ENCODE measurements around the gene CCDC85A.

CCDC85A gene

DNA sequence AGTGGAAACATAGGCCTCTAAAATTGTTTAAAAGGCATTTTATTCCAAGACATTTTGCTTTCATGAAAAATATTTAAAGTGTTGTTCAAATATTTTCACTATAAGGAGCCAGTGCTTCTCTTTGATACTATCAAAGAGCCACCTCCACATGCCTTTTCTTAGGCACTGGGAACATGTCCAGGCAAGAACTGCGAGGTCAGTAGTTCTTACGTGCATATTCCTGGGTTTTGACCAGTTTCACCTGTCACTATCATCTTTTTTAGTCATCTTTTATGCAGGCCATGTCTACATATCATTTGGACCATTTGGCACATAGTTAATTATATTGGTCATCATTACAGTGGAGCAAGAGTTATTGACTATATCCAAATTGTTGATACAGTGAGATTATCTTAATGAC is 195.3 kb downstream of the CCDC85A start:
- no peak overlapping the region for H3K27ac ChIP-seq
- TF ChIP-seq ZFX (IDR thresholded peaks at IDR 0.05), result no peak
- TF ChIP-seq, protein P1, sequence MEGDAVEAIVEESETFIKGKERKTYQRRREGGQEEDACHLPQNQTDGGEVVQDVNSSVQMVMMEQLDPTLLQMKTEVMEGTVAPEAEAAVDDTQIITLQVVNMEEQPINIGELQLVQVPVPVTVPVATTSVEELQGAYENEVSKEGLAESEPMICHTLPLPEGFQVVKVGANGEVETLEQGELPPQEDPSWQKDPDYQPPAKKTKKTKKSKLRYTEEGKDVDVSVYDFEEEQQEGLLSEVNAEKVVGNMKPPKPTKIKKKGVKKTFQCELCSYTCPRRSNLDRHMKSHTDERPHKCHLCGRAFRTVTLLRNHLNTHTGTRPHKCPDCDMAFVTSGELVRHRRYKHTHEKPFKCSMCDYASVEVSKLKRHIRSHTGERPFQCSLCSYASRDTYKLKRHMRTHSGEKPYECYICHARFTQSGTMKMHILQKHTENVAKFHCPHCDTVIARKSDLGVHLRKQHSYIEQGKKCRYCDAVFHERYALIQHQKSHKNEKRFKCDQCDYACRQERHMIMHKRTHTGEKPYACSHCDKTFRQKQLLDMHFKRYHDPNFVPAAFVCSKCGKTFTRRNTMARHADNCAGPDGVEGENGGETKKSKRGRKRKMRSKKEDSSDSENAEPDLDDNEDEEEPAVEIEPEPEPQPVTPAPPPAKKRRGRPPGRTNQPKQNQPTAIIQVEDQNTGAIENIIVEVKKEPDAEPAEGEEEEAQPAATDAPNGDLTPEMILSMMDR (conservative IDR thresholded peaks at IDR 0.05), result no peak

DNA sequence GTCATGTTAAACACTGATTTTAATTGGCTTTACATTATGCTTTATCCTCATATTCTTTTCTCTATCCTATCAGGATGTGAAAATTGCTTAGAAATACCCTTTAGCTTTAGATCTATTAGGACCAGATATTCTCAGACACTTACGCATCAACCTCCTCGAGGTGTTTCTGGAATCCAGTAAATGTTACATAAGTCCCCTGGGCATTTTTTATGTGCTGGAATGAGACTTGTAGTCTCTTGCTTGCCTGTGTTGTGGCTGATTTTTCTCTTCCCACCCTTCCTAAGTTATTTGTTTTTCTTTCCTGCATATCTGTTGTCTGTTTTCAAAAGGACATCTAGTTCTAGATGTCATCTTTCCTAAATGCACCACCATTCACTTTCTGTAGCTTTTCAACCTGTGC is 197.1 kb downstream of the CCDC85A start:
- TF ChIP-seq ZFX (IDR thresholded peaks at IDR 0.05), result no peak
- TF ChIP-seq, protein P1 (conservative IDR thresholded peaks at IDR 0.05), result no peak
- H3K27ac ChIP-seq, result no peak overlapping the region

DNA sequence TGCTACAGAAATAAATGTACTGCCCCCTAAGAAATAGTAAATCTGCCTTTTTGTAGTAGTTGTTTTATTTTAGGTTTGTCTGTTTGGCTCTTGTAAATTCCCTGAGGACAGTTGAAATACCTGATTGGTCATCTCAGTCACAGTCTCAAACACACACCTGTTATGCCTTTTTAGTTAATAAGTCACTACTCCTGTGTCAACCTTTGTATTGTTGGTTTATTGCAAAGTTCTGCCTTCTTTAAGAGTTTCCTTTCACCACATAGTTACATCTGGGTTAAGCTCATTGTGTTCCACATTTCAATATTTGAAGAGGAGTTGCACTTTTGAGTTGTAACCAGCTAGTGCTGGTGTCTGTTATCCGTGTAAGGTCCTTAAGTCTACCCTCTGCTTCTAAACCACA is 198.7 kb downstream of the CCDC85A start:
- H3K27ac ChIP-seq, result no peak overlapping the region
- TF ChIP-seq ZFX (IDR thresholded peaks at IDR 0.05), result no peak
- TF ChIP-seq, protein P1 (conservative IDR thresholded peaks at IDR 0.05), result no peak

DNA sequence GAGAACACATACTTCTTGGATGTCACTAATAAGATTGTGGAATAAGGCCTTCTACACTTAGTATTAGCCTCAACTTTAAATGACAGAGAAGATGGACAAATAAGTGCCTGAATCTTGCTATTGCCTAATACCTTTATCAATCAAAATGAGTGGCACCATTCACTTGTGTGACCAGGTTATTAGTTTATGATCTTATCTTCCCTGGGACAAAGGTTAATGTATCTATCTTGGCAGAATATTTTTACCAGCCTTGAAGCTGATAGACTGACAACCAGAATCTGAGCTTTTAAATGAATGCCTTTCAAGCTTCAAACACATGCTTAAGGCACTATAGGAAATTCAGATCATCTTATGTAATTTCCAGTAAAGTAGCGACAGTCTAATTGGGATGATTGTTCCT is 202.9 kb downstream of the CCDC85A start:
- TF ChIP-seq ZFX (IDR thresholded peaks at IDR 0.05), result no peak
- TF ChIP-seq, protein P1 (conservative IDR thresholded peaks at IDR 0.05), result no peak
- H3K27ac ChIP-seq, result no peak overlapping the region

DNA sequence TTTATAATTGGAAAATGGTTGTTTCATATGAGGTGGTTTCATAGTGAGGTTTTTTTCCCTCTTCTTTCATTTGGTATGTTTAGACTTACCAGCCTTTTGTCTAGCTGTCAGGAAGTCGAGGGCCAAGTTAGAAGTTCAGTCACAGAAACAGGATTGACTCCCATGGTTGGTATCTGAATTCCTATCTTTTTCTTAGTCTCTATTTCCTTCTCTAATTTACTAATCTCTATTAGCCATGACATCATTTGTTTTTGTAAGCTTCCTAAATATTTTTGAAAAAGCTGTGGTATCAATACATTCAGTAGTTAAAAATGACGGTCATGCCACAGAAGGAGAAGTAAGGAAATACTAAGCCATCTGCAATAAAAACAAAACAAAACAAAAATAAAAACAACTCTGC is 206.9 kb downstream of the CCDC85A start:
- H3K27ac ChIP-seq, result no peak overlapping the region
- TF ChIP-seq, protein P1 (conservative IDR thresholded peaks at IDR 0.05), result no peak
- no peak for TF ChIP-seq ZFX (IDR thresholded peaks at IDR 0.05)

DNA sequence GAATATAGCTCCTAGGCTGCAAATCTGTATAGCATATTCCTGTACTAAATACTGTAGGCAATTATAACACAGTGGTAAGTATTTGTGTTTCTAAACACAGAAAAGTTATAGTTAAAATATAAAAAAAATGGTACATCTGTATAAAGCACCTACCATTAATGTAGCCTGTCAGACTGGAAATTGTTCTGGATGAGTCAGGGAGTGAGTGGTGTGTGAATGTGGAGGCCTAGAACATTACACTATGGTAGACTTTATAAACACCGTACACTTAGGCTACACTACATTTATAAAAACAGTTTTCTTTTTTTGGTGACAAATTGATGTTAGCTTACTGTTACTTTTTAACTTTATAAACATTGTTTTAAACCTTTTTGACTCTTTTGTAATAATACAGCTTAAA is 226.3 kb downstream of the CCDC85A start:
- H3K27ac ChIP-seq, result no peak overlapping the region
- no peak for TF ChIP-seq ZFX (IDR thresholded peaks at IDR 0.05)
- TF ChIP-seq, protein P1 (conservative IDR thresholded peaks at IDR 0.05), result no peak

DNA sequence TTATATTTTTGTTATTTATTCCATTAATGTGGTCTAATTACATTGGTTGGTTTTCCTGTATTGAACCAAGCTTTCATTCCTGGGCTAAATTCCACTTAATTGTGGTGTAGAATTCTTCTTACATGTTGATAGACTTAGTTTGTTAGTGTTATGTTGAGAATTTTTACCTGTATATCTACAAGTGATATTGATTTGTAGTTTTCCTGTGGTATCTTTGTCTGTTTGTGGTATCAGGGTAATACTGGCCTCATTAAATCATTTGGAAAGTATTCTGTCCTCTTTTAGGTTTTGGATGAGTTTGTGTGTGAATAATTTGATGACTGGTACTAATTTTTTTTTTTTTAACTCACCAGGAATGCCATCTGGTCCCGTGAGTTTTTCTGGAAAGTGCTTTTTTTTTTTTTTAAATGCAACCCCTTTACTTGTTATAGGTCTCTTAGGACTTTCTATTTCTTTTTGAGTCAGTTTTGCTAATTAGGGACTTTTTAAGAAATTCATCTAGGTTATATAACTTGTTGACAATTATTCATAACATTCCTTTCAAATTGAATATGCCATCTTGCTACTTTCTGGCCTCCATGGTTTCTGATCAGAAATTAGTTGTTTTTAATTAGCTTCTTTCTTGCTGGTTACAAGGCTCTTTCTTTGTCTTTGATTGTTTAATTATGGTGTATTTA is 232.8 kb downstream of the CCDC85A start:
- H3K27ac ChIP-seq, result no peak overlapping the region
- TF ChIP-seq, protein P1 (conservative IDR thresholded peaks at IDR 0.05), result no peak
- TF ChIP-seq ZFX (IDR thresholded peaks at IDR 0.05), result no peak

Data from C4-2B (cell line).